ENCODE measurements around the gene FAM98B.

FAM98B gene

DNA sequence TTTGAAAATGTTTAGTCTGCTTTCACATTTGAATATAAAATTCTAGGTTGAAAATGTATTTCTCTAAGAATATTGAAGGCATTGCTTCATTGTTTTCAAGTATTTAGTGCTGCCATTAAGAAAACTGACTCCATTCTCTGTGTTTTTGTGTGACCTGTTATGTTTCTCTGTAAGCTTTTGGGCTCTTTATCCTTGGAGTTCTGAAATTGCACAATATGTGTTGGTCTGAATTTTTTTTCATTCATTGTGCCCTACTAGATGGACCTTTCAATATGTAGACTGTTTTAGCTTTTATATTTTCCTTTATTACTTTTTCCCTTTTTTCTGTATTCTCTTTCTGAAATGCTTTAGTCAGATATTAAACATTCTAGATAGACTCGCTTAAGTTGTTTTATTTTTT lies 22.2 kb downstream of the FAM98B start:
- H3K79me1 ChIP-seq (ENCODE audit: low read length): no peaks in the 10 kb centered on the region
- H3K36me3 ChIP-seq (ENCODE audit: control insufficient read depth in 1 of 2, insufficient read depth in 2 of 2, low read length in 2 of 2): peaks cover 0 to 11% of the 10 kb centered on the region in 2 experiments
- no peak overlapping the region for H3K4me2 ChIP-seq (ENCODE audit: low read length)
- no peak overlapping the region for H3K14ac ChIP-seq (ENCODE audit: low read length)
- H3K27me3 ChIP-seq (ENCODE audit: insufficient read depth, low read length): no peaks in the 10 kb centered on the region
- no peaks in the 10 kb centered on the region for H3K79me2 ChIP-seq (ENCODE audit: control insufficient read depth, insufficient read depth, low read length, poor library complexity)
- no peak overlapping the region for H2AFZ ChIP-seq (ENCODE audit: insufficient read depth, low read length, poor library complexity)
- H3K23ac ChIP-seq (ENCODE audit: low read length): no peak overlapping the region
- H3K4ac ChIP-seq (ENCODE audit: low read depth, low read length): no peak overlapping the region
- no peak overlapping the region for H4K8ac ChIP-seq (ENCODE audit: low read depth, low read length)
- no peaks in the 10 kb centered on the region for H3K4me1 ChIP-seq (ENCODE audit: control insufficient read depth in 1 of 2, insufficient read depth in 2 of 2, low read length in 2 of 2)
- no peak overlapping the region for H2BK12ac ChIP-seq (ENCODE audit: low read length)
- no peak overlapping the region for H2AK5ac ChIP-seq (ENCODE audit: low read length)
- no peak overlapping the region for H4K12ac ChIP-seq (ENCODE audit: low read depth, low read length)
- no peak overlapping the region for H2BK5ac ChIP-seq (ENCODE audit: low read depth, low read length, poor library complexity)
- H3K9me3 ChIP-seq (ENCODE audit: insufficient read depth, low read depth, low read length): no peaks in the 10 kb centered on the region
- DNase-seq: no peak
- WGBS (ENCODE audit: extremely low coverage, insufficient coverage, insufficient read length): no CpG with 5 or more reads among the region's 1 CpG
- no peak overlapping the region for H4K91ac ChIP-seq (ENCODE audit: low read depth, low read length)
- H2BK120ac ChIP-seq (ENCODE audit: insufficient read depth, low read length, poor library complexity): no peak overlapping the region
- no peak overlapping the region for H3K4me3 ChIP-seq (ENCODE audit: low read depth, low read length)
- H3K18ac ChIP-seq (ENCODE audit: low read length): no peak overlapping the region
- H3K27ac ChIP-seq (ENCODE audit: low read depth, low read length): no peak overlapping the region
- H3K9ac ChIP-seq (ENCODE audit: low read length): no peak overlapping the region

DNA sequence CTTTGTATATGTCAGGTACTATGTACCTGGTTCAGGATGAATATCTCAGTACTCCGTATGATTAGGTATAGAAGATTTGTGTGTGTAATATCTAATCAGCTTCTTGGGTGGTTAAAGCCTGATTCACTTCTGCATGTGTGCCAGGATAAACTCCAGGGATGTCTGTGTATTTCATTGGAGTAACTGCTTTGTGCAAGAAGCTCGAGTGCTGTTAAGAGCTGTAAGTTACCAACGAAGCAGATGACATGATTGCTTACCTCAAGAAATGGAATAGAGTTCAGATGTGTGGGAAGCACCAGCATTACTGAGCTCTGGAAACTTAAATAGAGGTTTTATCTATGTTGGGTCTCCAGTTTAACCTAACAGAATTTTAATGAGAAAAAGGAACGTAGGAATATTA lies 23.7 kb downstream of the FAM98B start:
- Histone ChIP-seq H2BK5ac (ENCODE audit: low read depth, low read length, poor library complexity) (no peak overlapping the region), H4K8ac (ENCODE audit: low read depth, low read length) (no peak overlapping the region), H3K23ac (ENCODE audit: low read length) (no peak overlapping the region), H2AFZ (ENCODE audit: insufficient read depth, low read length, poor library complexity) (no peak overlapping the region), H3K79me2 (ENCODE audit: control insufficient read depth, insufficient read depth, low read length, poor library complexity) (no peaks in the 10 kb centered on the region), H3K4ac (ENCODE audit: low read depth, low read length) (no peak overlapping the region), H4K12ac (ENCODE audit: low read depth, low read length) (no peak overlapping the region), H2BK12ac (ENCODE audit: low read length) (no peak overlapping the region), H3K9ac (ENCODE audit: low read length) (no peak overlapping the region), H3K36me3 (ENCODE audit: control insufficient read depth in 1 of 2, insufficient read depth in 2 of 2, low read length in 2 of 2) (peaks cover 0 to 13% of the 10 kb centered on the region in 2 experiments), H3K18ac (ENCODE audit: low read length) (no peak overlapping the region), H3K4me2 (ENCODE audit: low read length) (no peak overlapping the region), H3K27me3 (ENCODE audit: insufficient read depth, low read length) (no peaks in the 10 kb centered on the region), H3K27ac (ENCODE audit: low read depth, low read length) (no peak overlapping the region), H4K91ac (ENCODE audit: low read depth, low read length) (no peak overlapping the region), H3K4me1 (ENCODE audit: control insufficient read depth in 1 of 2, insufficient read depth in 2 of 2, low read length in 2 of 2) (no peaks in the 10 kb centered on the region), H3K9me3 (ENCODE audit: insufficient read depth, low read depth, low read length) (no peaks in the 10 kb centered on the region), H2AK5ac (ENCODE audit: low read length) (no peak overlapping the region), H2BK120ac (ENCODE audit: insufficient read depth, low read length, poor library complexity) (no peak overlapping the region), H3K79me1 (ENCODE audit: low read length) (no peaks in the 10 kb centered on the region), H3K14ac (ENCODE audit: low read length) (no peak overlapping the region), H3K4me3 (ENCODE audit: low read depth, low read length) (no peak overlapping the region)
- DNase-seq: no peak
- WGBS (ENCODE audit: extremely low coverage, insufficient coverage, insufficient read length): no CpG with 5 or more reads among the region's 4 CpGs

DNA sequence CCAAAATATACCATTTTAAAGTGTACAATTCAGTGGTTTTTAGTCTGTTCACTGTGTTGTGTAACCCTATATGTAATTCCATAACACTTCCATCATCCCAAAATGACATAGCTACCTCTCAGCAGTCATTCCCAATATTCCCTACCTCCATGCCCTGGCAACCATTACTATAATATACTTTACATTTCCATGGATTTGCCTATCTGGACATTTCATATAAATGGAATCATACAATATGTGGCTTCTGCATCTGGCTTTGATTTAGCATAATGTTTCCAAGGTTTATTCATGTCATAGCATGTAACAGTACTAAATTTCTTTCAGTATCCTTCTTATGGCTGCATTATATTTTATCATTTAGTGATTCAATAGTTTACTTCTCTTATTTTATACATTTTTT lies 25.3 kb downstream of the FAM98B start:
- H2BK120ac ChIP-seq (ENCODE audit: insufficient read depth, low read length, poor library complexity): no peak overlapping the region

DNA sequence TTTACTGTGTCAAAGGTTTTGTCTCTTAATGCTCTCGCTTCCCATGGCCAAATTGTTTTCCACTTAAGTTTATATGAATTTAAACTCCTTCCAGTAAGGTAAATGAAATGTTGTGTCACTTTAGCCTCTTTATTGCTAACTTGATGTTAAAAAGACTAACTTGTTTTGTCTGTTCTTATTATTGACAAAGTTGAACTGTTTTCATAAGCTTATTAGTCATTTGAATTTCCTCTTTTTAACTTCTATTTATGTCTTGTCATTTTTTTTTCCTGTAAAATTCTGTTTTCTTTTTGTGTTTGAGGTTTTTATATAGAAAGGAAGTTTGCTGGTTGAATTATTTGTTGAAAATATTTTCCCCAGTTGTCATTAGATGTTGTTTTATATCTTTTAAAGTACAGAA lies 25.8 kb downstream of the FAM98B start:
- peaks cover 0 to 11% of the 10 kb centered on the region in 2 experiments for H3K36me3 ChIP-seq (ENCODE audit: control insufficient read depth in 1 of 2, insufficient read depth in 2 of 2, low read length in 2 of 2)
- H2BK12ac ChIP-seq (ENCODE audit: low read length): no peak overlapping the region
- H3K27ac ChIP-seq (ENCODE audit: low read depth, low read length): no peak overlapping the region
- H3K79me1 ChIP-seq (ENCODE audit: low read length): no peaks in the 10 kb centered on the region
- no peaks in the 10 kb centered on the region for H3K9me3 ChIP-seq (ENCODE audit: insufficient read depth, low read depth, low read length)
- no peak overlapping the region for H3K9ac ChIP-seq (ENCODE audit: low read length)
- no peak overlapping the region for H4K8ac ChIP-seq (ENCODE audit: low read depth, low read length)
- H4K91ac ChIP-seq (ENCODE audit: low read depth, low read length): no peak overlapping the region
- H3K79me2 ChIP-seq (ENCODE audit: control insufficient read depth, insufficient read depth, low read length, poor library complexity): no peaks in the 10 kb centered on the region
- no peak overlapping the region for H3K4me2 ChIP-seq (ENCODE audit: low read length)
- H3K4me3 ChIP-seq (ENCODE audit: low read depth, low read length): no peak overlapping the region
- no peak overlapping the region for H3K4ac ChIP-seq (ENCODE audit: low read depth, low read length)
- no peak overlapping the region for H2BK5ac ChIP-seq (ENCODE audit: low read depth, low read length, poor library complexity)
- no peak overlapping the region for H3K14ac ChIP-seq (ENCODE audit: low read length)
- no peak overlapping the region for H2AFZ ChIP-seq (ENCODE audit: insufficient read depth, low read length, poor library complexity)
- H3K27me3 ChIP-seq (ENCODE audit: insufficient read depth, low read length): no peaks in the 10 kb centered on the region
- no peak overlapping the region for H3K18ac ChIP-seq (ENCODE audit: low read length)
- no peaks in the 10 kb centered on the region for H3K4me1 ChIP-seq (ENCODE audit: control insufficient read depth in 1 of 2, insufficient read depth in 2 of 2, low read length in 2 of 2)
- no peak overlapping the region for H3K23ac ChIP-seq (ENCODE audit: low read length)
- no peak overlapping the region for H4K12ac ChIP-seq (ENCODE audit: low read depth, low read length)
- no peak for DNase-seq
- H2AK5ac ChIP-seq (ENCODE audit: low read length): no peak overlapping the region
- no CpG with 5 or more reads among the region's 1 CpG for WGBS (ENCODE audit: extremely low coverage, insufficient coverage, insufficient read length)
- no peak overlapping the region for H2BK120ac ChIP-seq (ENCODE audit: insufficient read depth, low read length, poor library complexity)

More for the DNA sequence above, 25.3 kb downstream of the FAM98B start:
- Histone ChIP-seq H3K4ac (ENCODE audit: low read depth, low read length) (no peak overlapping the region), H3K18ac (ENCODE audit: low read length) (no peak overlapping the region), H4K8ac (ENCODE audit: low read depth, low read length) (no peak overlapping the region), H3K79me2 (ENCODE audit: control insufficient read depth, insufficient read depth, low read length, poor library complexity) (no peaks in the 10 kb centered on the region), H3K14ac (ENCODE audit: low read length) (no peak overlapping the region), H2BK5ac (ENCODE audit: low read depth, low read length, poor library complexity) (no peak overlapping the region), H2AFZ (ENCODE audit: insufficient read depth, low read length, poor library complexity) (no peak overlapping the region), H3K9me3 (ENCODE audit: insufficient read depth, low read depth, low read length) (no peaks in the 10 kb centered on the region), H3K79me1 (ENCODE audit: low read length) (no peaks in the 10 kb centered on the region), H3K4me2 (ENCODE audit: low read length) (no peak overlapping the region), H3K4me1 (ENCODE audit: control insufficient read depth in 1 of 2, insufficient read depth in 2 of 2, low read length in 2 of 2) (no peaks in the 10 kb centered on the region), H3K27ac (ENCODE audit: low read depth, low read length) (no peak overlapping the region), H3K23ac (ENCODE audit: low read length) (no peak overlapping the region), H3K36me3 (ENCODE audit: control insufficient read depth in 1 of 2, insufficient read depth in 2 of 2, low read length in 2 of 2) (peaks cover 0 to 13% of the 10 kb centered on the region in 2 experiments), H3K27me3 (ENCODE audit: insufficient read depth, low read length) (no peaks in the 10 kb centered on the region), H2BK12ac (ENCODE audit: low read length) (no peak overlapping the region), H4K91ac (ENCODE audit: low read depth, low read length) (no peak overlapping the region), H4K12ac (ENCODE audit: low read depth, low read length) (no peak overlapping the region), H3K9ac (ENCODE audit: low read length) (no peak overlapping the region), H3K4me3 (ENCODE audit: low read depth, low read length) (no peak overlapping the region), H2AK5ac (ENCODE audit: low read length) (no peak overlapping the region)
- DNase-seq: no peak
